Right atrium auricular region (tissue), 2 donors: ENCODE measurements around the gene NEDD4L. TPM values are rescaled to one million over a fixed set of nuclear protein-coding genes. Genes with fewer than 3 reads are reported as not detected.

Experiments
- DNase-seq: peaks from one replicate; pipeline ENCODE4 v3.0.0-alpha.2; 2019; ENCODE audit warnings: low spot score
- H3K27ac ChIP-seq, 2 donors: fragments of 200-600 bp; sonication (generic); 1 replicate in 1 of 2; 2 replicates in 1 of 2; pipeline ENCODE4 v1.5.1; 2016 to 2019
- H3K27me3 ChIP-seq, 2 donors: fragments of 200-600 bp; sonication (generic); one replicate each; pipeline versions ENCODE4 v1.5.1 to v1.6.0; 2017 to 2019
- H3K36me3 ChIP-seq: fragments of 200-600 bp; sonication (generic); one replicate; pipeline ENCODE4 v1.5.1; 2016
- H3K4me1 ChIP-seq, 2 donors: fragments of 200-600 bp; sonication (generic); one replicate each; pipeline versions ENCODE4 v1.5.1 to v1.6.0; 2017 to 2019
- H3K4me3 ChIP-seq, 2 donors: fragments of 200-600 bp; sonication (generic); 1 replicate in 1 of 2; 2 replicates in 1 of 2; pipeline ENCODE4 v1.5.1; 2017 to 2019; ENCODE audit warnings: mild to moderate bottlenecking in 1 of 2, moderate library complexity in 1 of 2
- H3K9me3 ChIP-seq, 2 donors: fragments of 200-600 bp; sonication (generic); one replicate each; pipeline ENCODE4 v1.5.1; 2019
- total RNA-seq, 2 donors: library from RNA; depleted of rRNA; stranded (reverse); fragments of >200 nt; gene quantifications; one replicate each; pipeline ENCODE4 v1.1.0, GENCODE V29; 2016
- TF ChIP-seq, protein P1 (sequence below), 2 donors: fragments of 200-600 bp; sonication (generic); IDR thresholded peaks; one replicate each; pipeline ENCODE4 v1.5.1; 2019; ENCODE audit warnings: antibody characterized with exemption in 2 of 2

NEDD4L gene
- total RNA-seq, 2 donors from 2014 or later: 45.0 to 68.0 TPM

DNA sequence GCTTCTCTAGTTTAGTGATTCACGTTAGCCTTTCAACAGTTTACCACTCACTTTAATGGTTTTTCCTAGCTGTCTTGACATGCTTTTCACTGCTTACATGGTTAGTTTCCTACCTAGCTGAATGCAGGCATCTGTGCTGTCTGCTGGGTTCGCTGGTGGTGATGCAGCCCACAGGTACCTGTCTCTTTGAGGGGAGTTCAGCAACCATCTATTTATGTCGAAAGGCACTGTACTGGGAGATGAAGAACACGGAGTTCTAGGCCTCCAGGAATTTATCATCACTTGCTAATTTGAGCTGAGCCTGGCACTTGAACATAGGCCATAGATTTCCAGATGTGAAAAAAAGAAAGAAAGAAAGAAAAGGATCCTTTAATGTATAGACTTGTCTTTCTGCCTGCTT, 148.5 kb downstream of the NEDD4L start:
- Histone ChIP-seq H3K36me3 (no peaks in the 10 kb centered on the region), H3K27me3 (no peaks in the 10 kb centered on the region), H3K4me3 (no peak overlapping the region), H3K4me1 (peaks cover 0 to 32% of the 10 kb centered on the region in 2 donors), H3K27ac (peak overlapping the region in 1 of 2 donors; percentile 53), H3K9me3 (no peaks in the 10 kb centered on the region)
- DNase-seq: no peak
- TF ChIP-seq, protein P1, sequence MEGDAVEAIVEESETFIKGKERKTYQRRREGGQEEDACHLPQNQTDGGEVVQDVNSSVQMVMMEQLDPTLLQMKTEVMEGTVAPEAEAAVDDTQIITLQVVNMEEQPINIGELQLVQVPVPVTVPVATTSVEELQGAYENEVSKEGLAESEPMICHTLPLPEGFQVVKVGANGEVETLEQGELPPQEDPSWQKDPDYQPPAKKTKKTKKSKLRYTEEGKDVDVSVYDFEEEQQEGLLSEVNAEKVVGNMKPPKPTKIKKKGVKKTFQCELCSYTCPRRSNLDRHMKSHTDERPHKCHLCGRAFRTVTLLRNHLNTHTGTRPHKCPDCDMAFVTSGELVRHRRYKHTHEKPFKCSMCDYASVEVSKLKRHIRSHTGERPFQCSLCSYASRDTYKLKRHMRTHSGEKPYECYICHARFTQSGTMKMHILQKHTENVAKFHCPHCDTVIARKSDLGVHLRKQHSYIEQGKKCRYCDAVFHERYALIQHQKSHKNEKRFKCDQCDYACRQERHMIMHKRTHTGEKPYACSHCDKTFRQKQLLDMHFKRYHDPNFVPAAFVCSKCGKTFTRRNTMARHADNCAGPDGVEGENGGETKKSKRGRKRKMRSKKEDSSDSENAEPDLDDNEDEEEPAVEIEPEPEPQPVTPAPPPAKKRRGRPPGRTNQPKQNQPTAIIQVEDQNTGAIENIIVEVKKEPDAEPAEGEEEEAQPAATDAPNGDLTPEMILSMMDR (IDR thresholded peaks at IDR 0.05): no peak

DNA sequence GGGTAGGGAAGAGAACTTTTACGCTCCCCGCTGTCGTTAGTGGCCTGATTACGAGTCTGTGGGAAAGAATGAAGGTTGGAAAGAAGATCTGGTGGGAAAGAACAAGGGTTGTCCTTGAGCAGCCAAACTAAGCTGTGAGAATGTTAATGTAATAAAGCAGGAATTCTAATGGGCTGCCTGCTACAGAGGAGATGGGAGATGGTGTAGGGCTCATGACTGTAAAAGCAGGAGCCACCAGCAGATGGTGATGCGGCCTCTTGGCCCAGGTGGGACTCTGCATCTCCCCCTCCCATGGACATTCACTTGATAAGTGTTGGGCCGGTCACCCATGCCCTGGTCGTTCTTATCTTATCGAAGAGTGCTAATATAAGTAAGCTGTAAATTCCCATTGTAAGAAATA, 150.0 kb downstream of the NEDD4L start:
- peaks cover 0 to 37% of the 10 kb centered on the region in 2 donors for H3K4me1 ChIP-seq

DNA sequence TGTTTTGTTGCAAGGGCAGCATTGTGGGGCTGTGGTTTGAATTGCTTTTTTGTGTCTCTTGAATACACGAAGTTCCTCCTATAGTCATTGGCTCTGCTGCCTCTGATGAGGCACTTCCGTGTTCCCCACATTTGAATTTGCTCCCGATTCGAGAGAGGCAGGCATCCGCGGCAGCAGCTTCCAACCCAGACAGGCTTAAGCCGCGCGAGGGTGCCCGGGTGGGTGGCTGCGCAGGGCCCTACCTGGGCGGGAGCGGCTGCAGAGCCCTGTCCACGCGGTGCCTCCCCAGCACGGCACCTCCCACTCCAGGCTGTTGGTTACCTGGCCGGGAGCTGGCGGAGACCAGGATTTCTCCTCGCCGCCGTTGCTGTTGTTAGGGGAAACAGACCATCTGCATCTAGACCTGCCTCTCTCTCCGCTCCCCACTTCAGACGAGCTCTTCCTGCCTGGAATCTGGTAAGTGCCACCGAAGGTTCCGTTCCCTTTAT, 151.3 kb downstream of the NEDD4L start:
- H3K9me3 ChIP-seq: no peaks in the 10 kb centered on the region
- peak overlapping the region in 1 of 2 donors; percentile 41 for H3K4me3 ChIP-seq
- no peaks in the 10 kb centered on the region for H3K27me3 ChIP-seq
- no peaks in the 10 kb centered on the region for H3K36me3 ChIP-seq
- TF ChIP-seq, protein P1 (IDR thresholded peaks at IDR 0.05): no peak
- DNase-seq: no peak
- peaks cover 0 to 33% of the 10 kb centered on the region in 2 donors for H3K4me1 ChIP-seq
- H3K27ac ChIP-seq: peak overlapping the region in 1 of 2 donors; percentile 20

More for the DNA sequence above, 150.0 kb downstream of the NEDD4L start:
- no peak for DNase-seq
- no peak overlapping the region for H3K27ac ChIP-seq
- H3K4me3 ChIP-seq: no peak overlapping the region
- no peaks in the 10 kb centered on the region for H3K27me3 ChIP-seq
- no peaks in the 10 kb centered on the region for H3K36me3 ChIP-seq
- H3K9me3 ChIP-seq: no peaks in the 10 kb centered on the region
- TF ChIP-seq, protein P1 (IDR thresholded peaks at IDR 0.05): peak; percentile 20 to 61

DNA sequence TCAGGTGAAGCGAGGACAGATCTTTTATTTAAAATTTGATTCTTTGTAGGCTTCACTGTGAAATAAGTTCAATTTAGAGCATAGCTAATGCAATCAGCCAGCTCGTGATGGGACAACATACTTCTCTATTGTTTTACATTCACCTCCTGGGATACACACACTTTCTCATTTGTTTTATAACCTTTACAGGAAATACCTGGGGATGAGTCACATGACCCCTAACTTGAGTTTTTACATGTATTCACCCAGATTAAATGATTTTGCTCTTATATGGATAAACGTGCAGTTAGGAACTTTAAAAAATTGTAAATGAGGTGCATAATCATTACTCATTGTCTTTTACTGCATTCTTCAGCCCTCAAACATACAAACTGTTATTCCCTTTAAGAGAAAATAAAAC, 152.1 kb downstream of the NEDD4L start:
- no peak for DNase-seq
- H3K4me3 ChIP-seq: no peak overlapping the region
- no peaks in the 10 kb centered on the region for H3K27me3 ChIP-seq
- TF ChIP-seq, protein P1 (IDR thresholded peaks at IDR 0.05): no peak
- no peaks in the 10 kb centered on the region for H3K9me3 ChIP-seq
- no peaks in the 10 kb centered on the region for H3K36me3 ChIP-seq
- H3K27ac ChIP-seq: no peak overlapping the region
- H3K4me1 ChIP-seq: peaks cover 0 to 36% of the 10 kb centered on the region in 2 donors

DNA sequence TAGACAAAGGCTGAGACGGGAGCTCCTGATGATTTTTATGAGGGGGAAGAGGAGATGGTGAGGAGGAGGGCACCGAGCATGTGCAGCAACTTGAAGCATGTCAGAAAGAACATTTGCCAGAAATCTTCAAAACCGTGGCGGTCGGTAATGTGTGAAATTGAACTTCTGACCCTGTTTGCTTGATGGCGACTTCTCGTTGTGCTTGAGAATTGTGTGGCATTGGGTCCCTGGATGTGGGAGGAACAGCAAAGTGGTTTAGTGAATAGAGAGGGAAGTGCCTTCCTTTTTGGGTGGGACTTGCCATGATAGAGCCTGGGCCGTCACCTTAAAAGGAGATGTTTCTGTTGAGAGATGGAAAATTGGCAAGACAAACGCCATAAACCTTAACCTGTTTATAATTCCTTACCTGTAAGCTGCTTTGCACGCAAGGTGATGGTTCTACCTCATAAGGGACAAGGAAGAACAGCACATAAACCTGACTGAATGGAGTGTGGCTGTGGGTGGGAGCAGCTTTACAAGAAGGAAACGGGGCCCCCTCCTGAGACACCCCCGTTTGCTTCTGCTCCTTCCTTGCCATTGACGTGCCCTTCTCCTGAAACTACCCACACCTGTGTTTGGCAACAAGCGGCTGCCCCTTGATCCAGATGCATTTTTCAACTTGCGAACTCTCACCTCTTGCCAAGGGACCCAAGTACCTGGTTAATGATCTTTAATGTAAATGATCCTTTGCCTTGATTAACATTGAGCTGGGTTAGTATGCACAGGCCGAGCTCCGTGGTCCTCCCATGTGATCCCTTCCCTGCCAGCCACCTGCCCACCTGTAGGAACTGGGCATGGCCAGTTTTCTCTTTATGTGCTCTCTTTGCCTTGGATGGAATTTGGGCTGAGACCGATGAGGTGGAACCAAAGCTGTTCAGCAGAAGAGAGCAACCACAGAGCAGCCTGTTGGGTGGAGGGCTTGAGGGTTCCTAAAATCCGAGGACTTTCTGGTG, 153.2 kb downstream of the NEDD4L start:
- H3K4me1 ChIP-seq: peaks cover 0 to 46% of the 10 kb centered on the region in 2 donors
- no peak overlapping the region for H3K27ac ChIP-seq
- no peaks in the 10 kb centered on the region for H3K9me3 ChIP-seq
- H3K27me3 ChIP-seq: no peaks in the 10 kb centered on the region
- TF ChIP-seq, protein P1 (IDR thresholded peaks at IDR 0.05): no peak
- DNase-seq: no peak
- H3K4me3 ChIP-seq: no peak overlapping the region
- H3K36me3 ChIP-seq: no peaks in the 10 kb centered on the region
